ENCODE measurements around the gene SLC25A19. TPM values are rescaled to one million over a fixed set of nuclear protein-coding genes. Genes with fewer than 3 reads are reported as not detected.

The SLC25A19 gene
- total and polyA plus RNA-seq, 9 of the 15 experiments (the other 6 are each of a cell fraction or from before 2014, with no cell fraction given): 33.4 to 76.6 (median 55.3) TPM

DNA sequence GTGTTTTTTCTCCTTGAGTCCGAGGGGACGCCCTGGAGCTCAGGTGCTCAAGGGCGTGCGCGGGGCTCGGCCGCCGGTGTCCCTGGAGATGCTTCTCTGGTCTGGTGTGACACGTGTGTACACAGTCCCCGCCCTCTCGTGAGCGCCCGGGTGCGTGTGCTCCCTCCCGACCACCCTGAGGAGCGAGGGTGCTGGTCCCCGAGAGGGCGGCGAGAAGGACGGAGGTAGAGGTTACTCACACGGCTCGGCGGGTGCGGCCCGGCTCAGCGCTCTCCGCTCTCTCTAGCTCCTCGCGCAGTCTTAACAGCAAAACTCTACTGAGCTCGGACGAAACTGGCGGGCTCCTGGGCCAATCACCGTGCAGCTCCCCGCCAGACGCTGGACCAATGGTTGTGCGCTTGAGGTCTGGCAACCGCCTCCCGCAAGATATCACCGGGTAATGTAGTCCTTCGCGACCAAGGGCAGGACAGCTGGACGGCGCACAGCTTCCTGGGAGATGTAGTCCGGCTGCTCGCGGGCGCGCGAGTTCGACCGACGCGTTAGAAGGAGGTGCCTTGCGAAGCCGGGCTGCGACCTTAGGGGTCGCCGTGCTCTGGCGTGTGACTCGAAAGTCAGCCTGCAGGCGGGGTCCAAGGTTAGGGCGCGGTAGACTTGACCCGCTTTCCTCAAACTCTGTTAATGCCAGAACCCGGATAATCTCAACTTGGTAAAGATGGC is at the start of gene SLC25A19 (continued):
- peak; percentile 57; the same call in 1 of the 2 replicates for TF ChIP-seq JUND (IDR thresholded peaks at IDR 0.05; ENCODE audit: borderline replicate concordance, low read depth, low read length)
- TF ChIP-seq JUND (tag; IDR thresholded peaks at IDR 0.05; ENCODE audit: borderline replicate concordance, low read depth, low read length): no peak; the same call in 2 of the 3 replicates
- TF ChIP-seq, protein P1, sequence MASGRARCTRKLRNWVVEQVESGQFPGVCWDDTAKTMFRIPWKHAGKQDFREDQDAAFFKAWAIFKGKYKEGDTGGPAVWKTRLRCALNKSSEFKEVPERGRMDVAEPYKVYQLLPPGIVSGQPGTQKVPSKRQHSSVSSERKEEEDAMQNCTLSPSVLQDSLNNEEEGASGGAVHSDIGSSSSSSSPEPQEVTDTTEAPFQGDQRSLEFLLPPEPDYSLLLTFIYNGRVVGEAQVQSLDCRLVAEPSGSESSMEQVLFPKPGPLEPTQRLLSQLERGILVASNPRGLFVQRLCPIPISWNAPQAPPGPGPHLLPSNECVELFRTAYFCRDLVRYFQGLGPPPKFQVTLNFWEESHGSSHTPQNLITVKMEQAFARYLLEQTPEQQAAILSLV (tag; IDR thresholded peaks at IDR 0.05): no peak
- TF ChIP-seq POLR2G (IDR thresholded peaks at IDR 0.05; ENCODE audit: low read depth, low read length): peak; percentile 99
- TF ChIP-seq HDAC2 (IDR thresholded peaks at IDR 0.05): peak; percentile 51; the same call in 1 of the 2 replicates
- peak in 1 of 2 experiments; percentile 94; a peak in 2 of 4 replicates for TF ChIP-seq HDAC1 (IDR thresholded peaks at IDR 0.05)
- TF ChIP-seq LCOR (CRISPR knock-in tag; IDR thresholded peaks at IDR 0.05): peak; percentile 66
- TF ChIP-seq, protein P2, sequence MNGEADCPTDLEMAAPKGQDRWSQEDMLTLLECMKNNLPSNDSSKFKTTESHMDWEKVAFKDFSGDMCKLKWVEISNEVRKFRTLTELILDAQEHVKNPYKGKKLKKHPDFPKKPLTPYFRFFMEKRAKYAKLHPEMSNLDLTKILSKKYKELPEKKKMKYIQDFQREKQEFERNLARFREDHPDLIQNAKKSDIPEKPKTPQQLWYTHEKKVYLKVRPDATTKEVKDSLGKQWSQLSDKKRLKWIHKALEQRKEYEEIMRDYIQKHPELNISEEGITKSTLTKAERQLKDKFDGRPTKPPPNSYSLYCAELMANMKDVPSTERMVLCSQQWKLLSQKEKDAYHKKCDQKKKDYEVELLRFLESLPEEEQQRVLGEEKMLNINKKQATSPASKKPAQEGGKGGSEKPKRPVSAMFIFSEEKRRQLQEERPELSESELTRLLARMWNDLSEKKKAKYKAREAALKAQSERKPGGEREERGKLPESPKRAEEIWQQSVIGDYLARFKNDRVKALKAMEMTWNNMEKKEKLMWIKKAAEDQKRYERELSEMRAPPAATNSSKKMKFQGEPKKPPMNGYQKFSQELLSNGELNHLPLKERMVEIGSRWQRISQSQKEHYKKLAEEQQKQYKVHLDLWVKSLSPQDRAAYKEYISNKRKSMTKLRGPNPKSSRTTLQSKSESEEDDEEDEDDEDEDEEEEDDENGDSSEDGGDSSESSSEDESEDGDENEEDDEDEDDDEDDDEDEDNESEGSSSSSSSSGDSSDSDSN (IDR thresholded peaks at IDR 0.05; ENCODE audit: borderline replicate concordance in 1 of 2, low read depth in 2 of 2, low read length in 2 of 2): 0 out of 4 replicates have a peak, but pooled peaks of 1 of the 2 experiments have one; percentile 20
- peak; percentile 68; the same call in 1 of the 2 replicates for TF ChIP-seq ZEB2 (IDR thresholded peaks at IDR 0.05)
- TF ChIP-seq, protein P3, sequence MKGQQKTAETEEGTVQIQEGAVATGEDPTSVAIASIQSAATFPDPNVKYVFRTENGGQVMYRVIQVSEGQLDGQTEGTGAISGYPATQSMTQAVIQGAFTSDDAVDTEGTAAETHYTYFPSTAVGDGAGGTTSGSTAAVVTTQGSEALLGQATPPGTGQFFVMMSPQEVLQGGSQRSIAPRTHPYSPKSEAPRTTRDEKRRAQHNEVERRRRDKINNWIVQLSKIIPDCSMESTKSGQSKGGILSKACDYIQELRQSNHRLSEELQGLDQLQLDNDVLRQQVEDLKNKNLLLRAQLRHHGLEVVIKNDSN (CRISPR knock-in tag; IDR thresholded peaks at IDR 0.05): 0 out of 2 replicates have a peak, but pooled peaks have one; percentile 6
- no peak for TF ChIP-seq TEAD1 (CRISPR knock-in tag; IDR thresholded peaks at IDR 0.05)
- TF ChIP-seq, protein P4, sequence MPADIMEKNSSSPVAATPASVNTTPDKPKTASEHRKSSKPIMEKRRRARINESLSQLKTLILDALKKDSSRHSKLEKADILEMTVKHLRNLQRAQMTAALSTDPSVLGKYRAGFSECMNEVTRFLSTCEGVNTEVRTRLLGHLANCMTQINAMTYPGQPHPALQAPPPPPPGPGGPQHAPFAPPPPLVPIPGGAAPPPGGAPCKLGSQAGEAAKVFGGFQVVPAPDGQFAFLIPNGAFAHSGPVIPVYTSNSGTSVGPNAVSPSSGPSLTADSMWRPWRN (IDR thresholded peaks at IDR 0.05; ENCODE audit: low read depth): no peak
- no peak for TF ChIP-seq POLR3G (IDR thresholded peaks at IDR 0.05; ENCODE audit: extremely low read depth, insufficient read length, insufficient replicate concordance)
- TF ChIP-seq, protein P5, sequence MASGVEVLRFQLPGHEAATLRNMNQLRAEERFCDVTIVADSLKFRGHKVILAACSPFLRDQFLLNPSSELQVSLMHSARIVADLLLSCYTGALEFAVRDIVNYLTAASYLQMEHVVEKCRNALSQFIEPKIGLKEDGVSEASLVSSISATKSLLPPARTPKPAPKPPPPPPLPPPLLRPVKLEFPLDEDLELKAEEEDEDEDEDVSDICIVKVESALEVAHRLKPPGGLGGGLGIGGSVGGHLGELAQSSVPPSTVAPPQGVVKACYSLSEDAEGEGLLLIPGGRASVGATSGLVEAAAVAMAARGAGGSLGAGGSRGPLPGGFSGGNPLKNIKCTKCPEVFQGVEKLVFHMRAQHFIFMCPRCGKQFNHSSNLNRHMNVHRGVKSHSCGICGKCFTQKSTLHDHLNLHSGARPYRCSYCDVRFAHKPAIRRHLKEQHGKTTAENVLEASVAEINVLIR (CRISPR knock-in tag; IDR thresholded peaks at IDR 0.05): peak; percentile 56; the same call in 1 of the 2 replicates
- peak; percentile 100 for TF ChIP-seq HCFC1 (IDR thresholded peaks at IDR 0.05; ENCODE audit: low read depth, low read length)
- TF ChIP-seq, protein P6, sequence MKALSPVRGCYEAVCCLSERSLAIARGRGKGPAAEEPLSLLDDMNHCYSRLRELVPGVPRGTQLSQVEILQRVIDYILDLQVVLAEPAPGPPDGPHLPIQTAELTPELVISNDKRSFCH (CRISPR knock-in tag; IDR thresholded peaks at IDR 0.05): no peak
- TF ChIP-seq, protein P6 (tag; IDR thresholded peaks at IDR 0.05): 0 out of 2 replicates have a peak, but pooled peaks have one; percentile 10
- TF ChIP-seq, protein P7, sequence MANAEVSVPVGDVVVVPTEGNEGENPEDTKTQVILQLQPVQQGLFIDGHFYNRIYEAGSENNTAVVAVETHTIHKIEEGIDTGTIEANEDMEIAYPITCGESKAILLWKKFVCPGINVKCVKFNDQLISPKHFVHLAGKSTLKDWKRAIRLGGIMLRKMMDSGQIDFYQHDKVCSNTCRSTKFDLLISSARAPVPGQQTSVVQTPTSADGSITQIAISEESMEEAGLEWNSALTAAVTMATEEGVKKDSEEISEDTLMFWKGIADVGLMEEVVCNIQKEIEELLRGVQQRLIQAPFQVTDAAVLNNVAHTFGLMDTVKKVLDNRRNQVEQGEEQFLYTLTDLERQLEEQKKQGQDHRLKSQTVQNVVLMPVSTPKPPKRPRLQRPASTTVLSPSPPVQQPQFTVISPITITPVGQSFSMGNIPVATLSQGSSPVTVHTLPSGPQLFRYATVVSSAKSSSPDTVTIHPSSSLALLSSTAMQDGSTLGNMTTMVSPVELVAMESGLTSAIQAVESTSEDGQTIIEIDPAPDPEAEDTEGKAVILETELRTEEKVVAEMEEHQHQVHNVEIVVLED (CRISPR knock-in tag; IDR thresholded peaks at IDR 0.05): no peak; the same call in 1 of the 2 replicates
- TF ChIP-seq C11orf30 (IDR thresholded peaks at IDR 0.05; ENCODE audit: low read depth): no peak
